ENCODE measurements around the gene KCNJ15. TPM values are rescaled to one million over a fixed set of nuclear protein-coding genes. Genes with fewer than 3 reads are reported as not detected.

The KCNJ15 gene
- total and polyA plus RNA-seq, 9 donors = 0.20 to 1.1 (median 0.35) TPM; not detected in 1

DNA sequence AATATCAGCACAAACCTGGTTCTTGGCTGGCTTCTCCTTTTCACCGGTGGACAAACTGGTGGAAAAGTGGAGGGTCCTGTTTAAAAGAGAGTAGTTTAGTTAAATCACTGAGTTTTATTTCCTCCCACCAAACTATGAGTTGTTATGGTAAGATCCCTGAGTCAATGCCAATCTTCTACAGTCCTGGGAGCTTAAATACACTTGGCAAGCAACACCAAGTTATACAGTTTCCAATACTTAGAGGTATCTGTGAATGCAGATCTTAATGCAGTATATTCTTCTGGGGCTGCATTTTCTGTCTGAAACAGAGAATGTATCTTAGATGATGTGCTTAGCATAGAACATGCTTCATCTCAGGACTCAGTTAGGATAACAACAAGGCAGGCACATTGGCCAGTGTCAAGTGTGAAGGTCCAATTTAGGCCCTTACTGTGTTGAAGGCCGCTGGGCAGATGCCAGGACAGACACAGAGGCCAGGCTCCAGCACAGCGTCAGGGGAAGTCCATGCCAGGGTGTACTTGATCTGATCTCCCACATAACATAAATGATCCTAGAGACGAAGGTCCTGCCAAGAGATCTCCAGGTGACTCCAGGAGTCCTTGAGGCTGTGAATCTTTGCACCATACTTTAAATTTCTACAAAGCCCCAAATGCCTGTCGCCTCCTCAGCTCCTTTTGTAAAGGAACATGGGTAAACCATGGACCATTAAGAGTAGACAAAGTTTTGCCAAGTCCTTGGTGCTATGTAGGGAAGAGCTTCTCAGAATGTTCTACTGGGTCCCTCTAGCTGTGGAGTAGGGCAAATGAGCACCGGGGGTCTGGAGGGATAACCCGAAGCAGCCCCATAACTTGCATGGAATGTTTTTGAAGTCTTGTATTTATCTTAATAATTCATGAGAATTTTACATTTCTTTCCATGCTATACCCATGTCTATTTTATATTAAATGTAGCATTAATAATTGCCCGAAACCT lies 76.8 kb downstream of the KCNJ15 start:
- no peaks in the 10 kb centered on the region for H3K27me3 ChIP-seq
- intact Hi-C loops (cut with DNase I) = no loop called here
- TF ChIP-seq CTCF (IDR thresholded peaks at IDR 0.05) (no peak), POLR2A (IDR thresholded peaks at IDR 0.05) (no peak), EP300 (IDR thresholded peaks at IDR 0.05) (no peak)
- H3K9me3 ChIP-seq = no peaks in the 10 kb centered on the region
- WGBS, 3 donors = 65 to 72% (median 70%) methylated on average over 8 of the region's 8 CpGs
- no peak for DNase-seq
- H3K4me3 ChIP-seq = no peak overlapping the region
- H3K4me1 ChIP-seq (ENCODE audit: insufficient read depth) = no peaks in the 10 kb centered on the region
- H3K36me3 ChIP-seq = no peaks in the 10 kb centered on the region
- no peak overlapping the region for H3K27ac ChIP-seq

- no peak overlapping the region for H3K27ac ChIP-seq
- H3K9me3 ChIP-seq = no peaks in the 10 kb centered on the region
- H3K4me3 ChIP-seq = no peak overlapping the region
- 89 to 90% (median 89%) methylated on average over 8 of the region's 8 CpGs for WGBS, 3 donors
- no peaks in the 10 kb centered on the region for H3K27me3 ChIP-seq
- intact Hi-C loops (cut with DNase I) = no loop called here
- no peaks in the 10 kb centered on the region for H3K4me1 ChIP-seq (ENCODE audit: insufficient read depth)
- no peak for TF ChIP-seq POLR2A (IDR thresholded peaks at IDR 0.05)
- no peak for TF ChIP-seq EP300 (IDR thresholded peaks at IDR 0.05)
- no peak for TF ChIP-seq CTCF (IDR thresholded peaks at IDR 0.05)
- no peaks in the 10 kb centered on the region for H3K36me3 ChIP-seq
- no peak for DNase-seq
Measured at GRCh38 chr21:38334866-38335265, 78.1 kb downstream of the KCNJ15 start.

- Histone ChIP-seq H3K27ac (no peak overlapping the region), H3K27me3 (no peaks in the 10 kb centered on the region), H3K9me3 (no peaks in the 10 kb centered on the region), H3K36me3 (no peaks in the 10 kb centered on the region), H3K4me1 (ENCODE audit: insufficient read depth) (no peaks in the 10 kb centered on the region), H3K4me3 (no peak overlapping the region)
- DNase-seq = no peak
- WGBS, 3 donors = 96 to 98% (median 97%) methylated on average over 5 of the region's 5 CpGs
- intact Hi-C loops (cut with DNase I) = no loop called here
- TF ChIP-seq POLR2A (IDR thresholded peaks at IDR 0.05) (no peak), CTCF (IDR thresholded peaks at IDR 0.05) (no peak), EP300 (IDR thresholded peaks at IDR 0.05) (no peak)
Measured at GRCh38 chr21:38337793-38338192, 81.0 kb downstream of the KCNJ15 start.

- TF ChIP-seq CTCF (IDR thresholded peaks at IDR 0.05) = no peak
- no peak for TF ChIP-seq EP300 (IDR thresholded peaks at IDR 0.05)
- TF ChIP-seq POLR2A (IDR thresholded peaks at IDR 0.05) = no peak
- 90 to 95% (median 91%) methylated on average over 4 of the region's 4 CpGs for WGBS, 3 donors
- H3K4me1 ChIP-seq (ENCODE audit: insufficient read depth) = no peaks in the 10 kb centered on the region
- intact Hi-C loops (cut with DNase I) = no loop called here
- H3K27me3 ChIP-seq = no peaks in the 10 kb centered on the region
- no peak for DNase-seq
- no peak overlapping the region for H3K4me3 ChIP-seq
- H3K36me3 ChIP-seq = no peaks in the 10 kb centered on the region
- no peaks in the 10 kb centered on the region for H3K9me3 ChIP-seq
- no peak overlapping the region for H3K27ac ChIP-seq
Measured at GRCh38 chr21:38340131-38340530, 83.3 kb downstream of the KCNJ15 start.

All from ovary (tissue), 9 donors.